GM19328 (cell line): Measurements from ENCODE around the gene RNF26.
A peak's percentile ranks its signal among the peaks of the same experiment; 100 is the strongest.
"Not testable (repeated sequence)": the region's sequence is repeated elsewhere in the genome, so short reads cannot be mapped to it uniquely, and the experiment has no call there.

Experiments
- ATAC-seq: cut with Tn5 transposase; IDR thresholded peaks from one replicate; pipeline ENCODE4 v1.9.1; 2021; ENCODE audit warnings: mild to moderate bottlenecking, moderate library complexity; ENCODE audit not compliant: unreplicated experiment

Gene RNF26

DNA sequence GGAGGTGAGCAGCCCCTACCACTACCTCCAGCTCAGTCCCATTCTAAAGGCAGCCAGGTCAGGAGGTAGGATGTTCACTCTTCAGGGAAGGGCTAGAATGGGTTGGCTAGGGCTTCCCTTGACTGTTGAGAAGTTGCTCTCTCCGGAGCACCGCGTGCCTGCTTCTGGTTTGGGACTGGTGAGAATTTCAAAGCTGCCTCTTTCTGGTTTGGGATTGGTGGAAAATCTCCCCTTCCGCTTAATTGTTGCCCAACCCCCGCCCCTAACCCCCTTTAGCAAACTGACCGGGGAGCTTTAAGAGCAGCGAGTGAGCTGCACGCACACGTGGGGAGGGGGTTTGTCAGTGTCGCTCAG, 46.5 kb downstream of the RNF26 start:
- ATAC-seq: no peak

DNA sequence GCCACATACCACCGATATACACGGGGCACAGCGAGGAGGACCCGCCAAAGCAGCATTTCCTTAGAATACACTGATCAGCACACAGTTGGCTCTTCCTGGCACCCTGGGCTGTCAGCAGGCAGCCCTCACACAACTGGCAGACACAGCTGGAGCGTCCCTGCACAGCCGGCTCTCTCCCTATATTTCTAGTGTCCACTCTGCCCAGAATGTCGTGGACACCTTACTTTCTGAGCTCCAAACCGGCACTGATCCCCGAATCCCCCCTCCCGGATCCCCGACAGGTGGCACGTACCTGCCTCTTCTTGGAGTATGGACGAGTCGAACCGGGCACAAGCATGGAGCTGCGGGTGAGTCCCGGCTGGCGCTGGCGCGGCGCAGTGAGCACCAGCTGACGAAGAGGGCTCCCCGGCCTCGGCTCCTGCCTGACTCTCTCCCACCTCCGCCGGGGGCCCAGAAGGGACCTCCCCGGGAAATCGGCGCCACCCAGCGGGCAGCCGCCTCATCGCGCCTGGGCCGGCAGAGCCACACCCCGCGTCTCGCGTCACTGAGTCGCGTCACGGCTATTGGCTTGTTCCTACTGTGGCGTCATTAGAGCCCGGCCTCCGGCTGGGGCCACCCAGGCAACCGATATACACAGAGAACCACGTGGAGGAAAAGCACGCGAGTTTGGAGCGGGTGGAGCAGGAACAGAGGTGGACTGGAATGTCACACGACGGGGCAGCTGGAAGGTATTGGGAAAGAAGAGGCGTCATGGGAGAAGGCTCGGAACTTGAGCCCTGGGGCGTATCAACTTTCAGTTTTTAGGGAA, 47.1 kb downstream of the RNF26 start, which contains the start of gene USP2:
Gene USP2, minus strand, starts transcription at position 510 of the 808 bp plus-strand sequence. CDS start 8,210 bp downstream, outside the sequence.
- ATAC-seq: peak; percentile 92

DNA sequence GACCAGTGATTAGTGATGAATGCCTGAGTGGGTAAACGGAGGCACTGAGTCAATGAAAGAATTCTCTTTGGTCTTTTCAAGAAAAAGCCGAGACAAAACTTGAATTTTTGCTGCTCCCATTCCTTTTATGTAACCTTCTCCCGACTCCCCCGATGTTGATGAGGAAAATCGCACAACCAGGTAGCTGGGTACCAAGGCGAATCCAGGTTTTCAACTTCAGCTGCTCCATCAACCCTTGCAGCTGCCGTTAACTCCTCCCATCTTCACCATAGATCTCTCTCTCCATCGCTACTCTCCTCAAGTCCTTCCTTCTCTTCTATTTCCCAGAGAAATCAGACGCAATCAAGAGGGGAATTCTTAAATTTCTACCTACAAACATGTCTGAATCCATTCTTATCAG, 47.8 kb downstream of the RNF26 start:
- ATAC-seq: no peak

DNA sequence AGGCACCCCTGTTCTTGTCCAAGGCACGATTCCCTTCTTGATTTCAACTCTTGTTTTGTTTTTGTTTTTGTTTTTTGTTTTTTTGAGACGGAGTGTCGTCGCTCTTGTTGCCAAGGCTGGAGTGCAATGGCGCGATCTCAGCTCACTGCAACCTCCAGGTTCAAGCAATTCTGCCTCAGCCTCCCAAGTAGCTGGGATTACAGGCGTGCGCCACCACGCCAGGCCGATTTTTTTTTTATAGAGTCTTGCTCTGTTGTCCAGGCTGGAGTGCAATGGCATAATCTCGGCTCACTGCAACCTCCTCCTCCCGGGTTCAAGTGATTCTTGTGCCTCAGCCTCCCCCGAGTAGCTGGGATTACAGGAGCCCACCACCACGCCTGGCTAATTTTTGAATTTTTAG, 48.2 kb downstream of the RNF26 start:
- not testable (repeated sequence) for ATAC-seq

DNA sequence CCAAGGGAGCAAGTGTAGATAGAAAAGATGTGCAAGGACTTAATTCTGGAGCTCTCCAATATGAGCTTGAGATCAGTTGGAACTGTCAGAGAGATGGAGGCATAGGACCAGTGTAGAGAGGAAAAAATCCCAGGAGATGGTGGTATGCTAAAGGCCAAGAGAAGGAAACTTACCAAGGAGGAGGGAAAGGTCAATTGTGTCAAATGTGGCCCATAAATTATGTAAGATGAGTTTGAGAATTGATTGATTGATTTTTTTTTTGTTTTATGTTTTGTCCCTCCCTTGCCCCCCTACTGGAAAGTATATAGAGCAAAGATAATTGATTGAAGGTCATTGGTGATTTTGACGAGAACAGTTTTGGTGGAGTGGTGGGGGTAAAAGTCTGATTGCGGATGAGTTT, 50.0 kb downstream of the RNF26 start:
- no peak for ATAC-seq
